GM12878 (cell line): ENCODE results near the gene CDCA7. TPM values are rescaled to one million over a fixed set of nuclear protein-coding genes. Genes with fewer than 3 reads are reported as not detected.

Experiments used
- ATAC-seq: fragments of 200-7000 bp; cut with Tn5 transposase; 3 replicates; pipeline ENCODE4 v1.9.1; 2020; ENCODE audit warnings: mild to moderate bottlenecking, moderate library complexity
- BruUV-seq: library from RNA; stranded (reverse); fragments of 400-500 nt; replicated peaks from 2 replicates; lab custom pipeline; 2021; lab: Mats Ljungman, UMichigan
- CTCF ChIA-PET: fragments of 300-600 bp; sonication (Branson Sonifier 250); formaldehyde crosslinking; extraction: SDS; loops from one replicate; lab custom pipeline; 2021; ENCODE audit warnings: inconsistent platforms; lab: Yijun Ruan, JAX
- POLR2A ChIA-PET: fragments of 350-600 bp; formaldehyde crosslinking; extraction: SDS; loops from one replicate; lab custom pipeline; 2021; ENCODE audit warnings: inconsistent platforms; lab: Charles Lee
- RAD21 ChIA-PET: fragments of 300-600 bp; sonication (Branson Sonifier 250); formaldehyde crosslinking; loops from one replicate; lab custom pipeline; 2023; ENCODE audit warnings: antibody characterized with exemption; ENCODE audit not compliant: unreplicated experiment; lab: Charles Lee
- SMC1A ChIA-PET: fragments of 300-600 bp; sonication (Branson Sonifier 250); formaldehyde crosslinking; loops from one replicate; lab custom pipeline; 2023; ENCODE audit not compliant: unreplicated experiment, uncharacterized antibody; lab: Charles Lee
- DNase-seq: peaks from one replicate; pipeline ENCODE4 v3.0.0-alpha.2; 2011; ENCODE audit warnings: low read depth, low spot score
- FAIRE-seq: peaks from 3 replicates; lab custom pipeline; 2011; peaks lifted over from hg19 to GRCh38; lab: Jason Lieb, UNC
- H2AFZ ChIP-seq: 2 replicates; pipeline ENCODE4 v1.6.0; 2011; ENCODE audit warnings: low read depth, low read length, control low read depth; ENCODE audit not compliant: control insufficient read depth
- H3K27ac ChIP-seq: 2 replicates; pipeline ENCODE4 v1.5.1; 2011; ENCODE audit warnings: control low read depth; ENCODE audit not compliant: control insufficient read depth, insufficient read depth
- H3K27me3 ChIP-seq, 2 experiments: replicated peaks in 1 of 2; 2 replicates each; pipeline versions ENCODE4 v1.6.0 to v1.6.1; 2011; ENCODE audit warnings: low read length in 1 of 2; ENCODE audit not compliant: control insufficient read depth in 2 of 2, insufficient read depth in 2 of 2
- H3K36me3 ChIP-seq, 2 experiments: 2 replicates each; pipeline ENCODE4 v1.5.1; 2011; ENCODE audit warnings: low read length in 1 of 2; ENCODE audit not compliant: control insufficient read depth in 2 of 2, insufficient read depth in 2 of 2
- H3K4me1 ChIP-seq: 2 replicates; pipeline ENCODE4 v1.6.1; 2011; ENCODE audit warnings: mild to moderate bottlenecking, low read length, moderate library complexity, mixed read lengths; ENCODE audit not compliant: control insufficient read depth, insufficient read depth
- H3K4me2 ChIP-seq: 2 replicates; pipeline ENCODE4 v1.6.0; 2011; ENCODE audit warnings: control low read depth; ENCODE audit not compliant: control insufficient read depth, insufficient read depth
- H3K4me3 ChIP-seq: fragments of 200-600 bp; sonication (generic); 2 replicates; pipeline ENCODE4 v1.5.1; 2016
- H3K79me2 ChIP-seq: 2 replicates; pipeline ENCODE4 v1.6.0; 2011; ENCODE audit warnings: low read length; ENCODE audit not compliant: control insufficient read depth, insufficient read depth
- H3K9ac ChIP-seq: 2 replicates; pipeline ENCODE4 v1.8.0; 2011; ENCODE audit warnings: low read length, control low read depth, mixed read lengths; ENCODE audit not compliant: control insufficient read depth, insufficient read depth
- H3K9me3 ChIP-seq: replicated peaks from 3 replicates; pipeline ENCODE4 v1.5.1; 2011; ENCODE audit warnings: mild to moderate bottlenecking, low read length; ENCODE audit not compliant: control insufficient read depth, insufficient read depth
- H4K20me1 ChIP-seq: 2 replicates; pipeline ENCODE4 v1.6.0; 2011; ENCODE audit not compliant: control insufficient read depth, insufficient read depth
- BMI1 ChIP-seq: fragments of 450-650 bp; IDR thresholded peaks from 2 replicates; pipeline ENCODE4 v1.6.1; 2016; ENCODE audit warnings: mild to moderate bottlenecking, moderate library complexity, borderline replicate concordance
- BRCA1 ChIP-seq: IDR thresholded peaks from 2 replicates; pipeline ENCODE4 v1.6.1; 2011; ENCODE audit warnings: low read depth, low read length, improper control_type of control experiment
- CREB1 ChIP-seq: IDR thresholded peaks from 2 replicates; pipeline ENCODE4 v1.6.1; 2012; ENCODE audit warnings: low read depth, mild to moderate bottlenecking, inconsistent platforms
- ESRRA ChIP-seq: IDR thresholded peaks from 2 replicates; pipeline ENCODE4 v1.6.1; 2012; ENCODE audit warnings: mild to moderate bottlenecking, low read length, improper control_type of control experiment
- HCFC1 ChIP-seq: fragments of 150-350 bp; IDR thresholded peaks from 2 replicates; pipeline ENCODE4 v1.6.1; 2014; ENCODE audit warnings: low read length
- MAX ChIP-seq: IDR thresholded peaks from 2 replicates; pipeline ENCODE4 v1.6.1; 2012; ENCODE audit warnings: low read depth, low read length, improper control_type of control experiment
- MLLT1 ChIP-seq: fragments of 450-650 bp; IDR thresholded peaks from 2 replicates; pipeline ENCODE4 v1.6.1; 2016; ENCODE audit warnings: mild to moderate bottlenecking
- MTA2 ChIP-seq: fragments of 450-650 bp; IDR thresholded peaks from 2 replicates; pipeline ENCODE4 v1.6.1; 2016; ENCODE audit warnings: low read depth, mild to moderate bottlenecking, moderate library complexity
- MYB ChIP-seq: fragments of 150-350 bp; IDR thresholded peaks from 2 replicates; pipeline ENCODE4 v1.6.1; 2014; ENCODE audit warnings: mild to moderate bottlenecking, low read depth, low read length, borderline replicate concordance
- NR2C2 ChIP-seq: IDR thresholded peaks from 2 replicates; pipeline ENCODE4 v1.6.1; 2011; ENCODE audit warnings: borderline replicate concordance, low read depth; ENCODE audit not compliant: control insufficient read depth, insufficient read length
- PAX5 ChIP-seq: IDR thresholded peaks from 2 replicates; pipeline ENCODE4 v1.6.1; 2011; ENCODE audit warnings: low read depth, low read length, borderline replicate concordance
- REST ChIP-seq: IDR thresholded peaks from 2 replicates; pipeline ENCODE4 v1.6.1; 2012; ENCODE audit warnings: mild to moderate bottlenecking, low read depth, low read length
- RUNX3 ChIP-seq: IDR thresholded peaks from 2 replicates; pipeline ENCODE4 v1.6.1; 2012; ENCODE audit warnings: low read length, inconsistent platforms
- SMAD5 ChIP-seq: IDR thresholded peaks from 2 replicates; pipeline ENCODE4 v1.6.1; 2016; ENCODE audit warnings: antibody characterized with exemption, low read depth
- SMC3 ChIP-seq: IDR thresholded peaks from 2 replicates; pipeline ENCODE4 v1.6.1; 2011; ENCODE audit warnings: low read length, improper control_type of control experiment, borderline replicate concordance
- SP1 ChIP-seq: IDR thresholded peaks from one replicate; pipeline ENCODE4 v1.6.1; 2011; ENCODE audit warnings: low read depth, low read length
- YBX1 ChIP-seq: fragments of 450-650 bp; IDR thresholded peaks from 2 replicates; pipeline ENCODE4 v1.6.1; 2016; ENCODE audit warnings: antibody characterized with exemption
- ZNF274 ChIP-seq: IDR thresholded peaks from one replicate; pipeline ENCODE4 v1.8.0; 2011; ENCODE audit not compliant: insufficient read length, insufficient read depth
- WGBS: methylation state at CpG from one replicate; pipeline ENCODE4 v1.1.6; 2016; ENCODE audit warnings: low lambda C conversion rate; ENCODE audit not compliant: insufficient replicate concordance, insufficient coverage; ENCODE audit errors: missing lambda C conversion rate; 5-methylcytosine and 5-hydroxymethylcytosine counted together
- in situ Hi-C: fragments of 300-500 bp; cut with MboI; formaldehyde crosslinking; loops from 9 replicates; pipeline ENCODE4 v1.14.3; 2018; ENCODE audit warnings: mixed read lengths
- intact Hi-C: fragments of 100-400 bp; cut with micrococcal nuclease; formaldehyde crosslinking; loops from one replicate; pipeline ENCODE4 v1.14.2; 2022; ENCODE audit not compliant: unreplicated experiment
- polyA plus RNA-seq, 11 experiments: library from polyadenylated mRNA; depleted of rRNA in 4 of 11; unstranded in 6 of 11; stranded (reverse) in 5 of 11; fragments of >200 nt; fragmentation: Nextera tagmentation in 4 of 11; fragmentation: Illumina TruSeq in 1 of 11; extraction: Ambion mirVana in 4 of 11; extraction: Trizol in 1 of 11; gene quantifications; 1 replicate in 1 of 11; 2 replicates in 10 of 11; pipeline versions ENCODE4 v1.2.1 to v1.2.3, GENCODE V29; 2011 to 2016; ENCODE audit warnings: inconsistent platforms in 2 of 11, missing spikeins in 2 of 11, low read depth in 1 of 11
- total RNA-seq, 4 experiments: library from RNA; depleted of rRNA in 3 of 4; stranded (reverse); fragments of >200 nt in 3 of 4; fragmentation: Illumina TruSeq in 1 of 4; extraction: Trizol in 1 of 4; gene quantifications; 2 replicates each; pipeline versions ENCODE4 v1.2.1 to v1.2.3, GENCODE V29; 2013 to 2021

The CDCA7 gene
- total and polyA plus RNA-seq, 10 of the 15 experiments (the other 5 are each of a cell fraction or from before 2014, with no cell fraction given): 23.5 to 71.3 (median 40.8) TPM

- WGBS: 32% methylated on average over 1 of the region's 1 CpG
- RAD21 ChIA-PET: no interaction called here
- no peak for FAIRE-seq
Observed at GRCh38 chr2:173326806-173327205, 27.9 kb upstream of the CDCA7 start.

More at GRCh38 chr2:173326806-173327205, 27.9 kb upstream of the CDCA7 start:
- Histone ChIP-seq H3K4me3 (no peak overlapping the region), H3K27me3 (no peaks in the 10 kb centered on the region), H3K79me2 (no peaks in the 10 kb centered on the region), H3K9me3 (no peaks in the 10 kb centered on the region; the same call in 1 of the 3 replicates), H3K36me3 (no peaks in the 10 kb centered on the region), H2AFZ (no peak overlapping the region), H3K4me1 (no peaks in the 10 kb centered on the region), H3K27ac (no peak overlapping the region), H3K4me2 (no peak overlapping the region), H3K9ac (no peak overlapping the region), H4K20me1 (no peaks in the 10 kb centered on the region)
- no TSS peak for BruUV-seq
- CTCF ChIA-PET: interaction anchor here (1.5 kb wide), 1 partner anchor 76 kb away, joined by 5 read pairs; no protein-coding TSS in a partner anchor
- intact Hi-C loops: no loop called here
- in situ Hi-C loops: no loop called here
- POLR2A ChIA-PET: no interaction called here
- ATAC-seq: no peak
- SMC1A ChIA-PET: no interaction called here
- no peak for TF ChIP-seq SMC3
- no peak for TF ChIP-seq YBX1
- TF ChIP-seq MYB: no peak
- TF ChIP-seq SMAD5: no peak
- no peak for TF ChIP-seq BRCA1
- no peak for TF ChIP-seq MLLT1
- no peak for TF ChIP-seq PAX5
- TF ChIP-seq SP1: no peak
- no peak for TF ChIP-seq MTA2
- no peak for TF ChIP-seq RUNX3
- no peak for TF ChIP-seq HCFC1
- no peak for TF ChIP-seq MAX
- no peak for TF ChIP-seq BMI1
- TF ChIP-seq ESRRA: no peak
- TF ChIP-seq ZNF274: no peak
- TF ChIP-seq CREB1: no peak
- no peak for TF ChIP-seq NR2C2
- no peak for TF ChIP-seq REST
- no peak for DNase-seq
